Measurements from ENCODE around the gene SLX4IP.

SLX4IP gene

DNA sequence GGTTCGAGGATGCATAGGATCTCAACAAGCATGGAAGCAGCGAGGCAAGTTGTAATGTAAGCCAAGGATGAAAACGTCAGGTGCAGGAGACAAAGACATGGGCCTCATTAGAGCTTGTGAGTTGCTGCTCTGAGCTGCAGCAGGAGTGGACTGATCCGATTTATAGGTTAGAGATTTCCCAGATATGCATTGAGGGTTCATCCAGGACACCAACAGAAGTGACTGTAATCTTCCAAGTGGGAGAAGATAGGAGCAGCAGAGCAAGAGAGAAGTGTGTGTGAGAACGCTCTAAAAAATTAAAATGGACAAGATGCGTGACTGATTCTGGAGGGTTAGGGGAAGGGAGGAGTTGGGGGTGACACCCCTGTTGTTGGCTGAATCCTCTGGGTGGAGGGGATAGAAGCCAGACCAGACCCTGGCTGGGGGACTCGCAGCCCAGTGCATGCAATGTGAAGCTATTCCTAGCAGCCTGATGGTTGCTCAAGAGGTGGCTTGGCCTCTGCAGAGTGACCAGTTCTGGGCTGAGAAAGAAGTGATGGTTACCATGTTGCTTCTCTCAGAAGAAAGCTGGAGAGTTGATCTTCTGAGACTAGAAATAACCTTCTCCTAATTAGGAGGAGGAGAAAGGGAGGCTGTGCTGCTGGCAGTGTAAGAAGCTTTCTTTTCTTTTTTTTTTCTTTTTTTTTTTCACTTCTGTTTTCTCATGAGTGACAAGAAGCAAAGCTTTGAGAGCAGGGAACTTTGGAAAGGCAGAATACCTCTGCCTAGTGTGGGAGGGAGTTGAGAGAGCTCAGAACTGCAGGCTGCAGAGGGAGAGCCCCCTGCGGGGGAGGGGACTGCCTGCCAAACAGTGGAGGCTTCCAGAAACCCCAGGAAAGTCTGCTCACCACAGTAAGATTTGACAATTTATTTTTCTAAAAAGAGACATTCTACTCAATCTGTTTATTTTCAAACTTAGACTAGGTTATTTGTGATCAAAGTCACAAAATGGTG lies 116.9 kb downstream of the SLX4IP start:
- no peak for DNase-seq (ENCODE audit: low read depth)

DNA sequence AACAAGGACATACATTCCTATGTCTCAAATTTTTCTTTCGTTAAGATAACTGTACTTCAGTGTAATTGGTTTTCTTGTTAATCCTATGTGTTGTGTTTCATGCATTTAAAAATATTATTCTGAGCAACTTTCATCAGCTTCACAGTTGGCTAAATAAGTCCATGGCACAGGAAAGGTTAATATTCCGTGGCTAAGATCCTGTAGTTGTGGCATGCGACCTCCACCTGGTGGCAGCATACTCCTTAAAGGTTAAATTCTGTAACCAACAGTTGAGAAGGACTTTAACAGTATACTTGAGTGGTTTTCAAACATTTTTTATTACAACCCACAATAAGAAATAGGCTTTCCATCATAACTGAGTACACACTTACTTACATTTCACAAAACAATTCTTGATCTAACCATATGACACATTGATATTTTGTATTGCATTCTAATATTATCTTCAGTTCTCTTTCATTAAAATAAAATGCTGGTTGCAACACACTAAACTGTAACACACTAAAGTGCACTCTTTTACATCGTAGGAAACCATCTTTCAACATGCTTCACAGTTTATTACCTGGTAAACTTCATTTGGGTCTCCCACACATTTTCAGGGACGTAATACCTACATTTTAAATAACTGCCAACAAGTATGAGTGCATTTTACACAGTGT lies 118.3 kb downstream of the SLX4IP start:
- no peak for DNase-seq (ENCODE audit: low read depth)

DNA sequence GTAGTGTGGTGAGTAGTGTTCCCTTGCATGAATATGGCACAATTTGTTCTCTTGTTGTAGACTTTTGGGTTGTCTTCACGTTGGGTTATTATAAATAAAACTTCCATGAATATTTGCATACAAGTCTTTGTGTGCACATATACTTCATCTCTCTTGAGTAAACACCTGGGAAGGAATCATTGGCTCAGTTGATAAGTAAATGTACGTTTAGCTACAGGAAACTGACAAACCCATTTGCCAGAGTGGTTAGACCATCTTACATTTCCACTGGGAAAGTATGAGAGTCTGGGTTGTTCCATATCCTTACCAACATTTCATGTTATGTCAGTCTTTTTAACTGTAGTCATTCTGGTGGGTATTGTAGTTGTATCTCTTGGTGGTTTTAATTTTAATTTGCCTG lies 119.2 kb downstream of the SLX4IP start:
- no peak for DNase-seq (ENCODE audit: low read depth)

DNA sequence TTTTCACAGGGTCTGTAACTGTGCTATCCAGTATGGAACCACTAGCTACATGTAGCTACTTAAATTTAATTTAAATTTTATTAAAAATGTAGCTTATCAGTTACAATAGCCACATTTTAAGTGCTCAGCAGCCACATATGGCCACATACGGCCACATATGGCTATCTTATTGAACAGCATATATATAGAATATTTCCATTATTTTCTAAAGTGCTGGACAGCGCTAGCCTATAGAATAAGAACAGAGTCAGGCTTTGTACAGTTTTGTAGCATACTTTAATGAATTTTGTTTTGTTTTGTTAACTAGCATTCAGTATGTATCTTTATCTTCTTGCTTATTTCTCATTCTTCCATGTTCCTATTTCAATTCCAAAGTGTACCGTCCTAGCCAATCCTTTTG lies 120.3 kb downstream of the SLX4IP start:
- no peak for DNase-seq (ENCODE audit: low read depth)

DNA sequence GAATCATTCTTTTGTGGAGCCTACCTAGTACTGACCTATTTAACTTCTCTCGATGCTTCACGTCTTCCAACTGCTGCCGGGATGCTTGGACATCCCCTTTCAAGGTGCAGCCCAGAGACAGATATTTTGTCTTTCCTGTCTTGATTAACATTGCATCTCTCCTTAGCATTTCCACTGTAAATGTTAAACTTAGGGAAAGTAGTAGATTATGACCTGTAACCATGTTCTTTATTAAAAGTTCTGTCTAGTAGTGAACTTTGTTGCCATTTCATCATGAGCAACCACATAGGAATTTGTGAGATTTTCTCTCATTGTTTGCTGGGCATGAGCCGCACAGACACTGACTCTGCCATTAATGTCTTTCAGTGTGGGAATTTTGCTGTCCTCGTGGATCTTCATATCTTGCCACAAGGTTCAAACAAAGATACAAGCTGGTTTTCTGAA lies 120.8 kb downstream of the SLX4IP start:
- DNase-seq (ENCODE audit: low read depth) = no peak

DNA sequence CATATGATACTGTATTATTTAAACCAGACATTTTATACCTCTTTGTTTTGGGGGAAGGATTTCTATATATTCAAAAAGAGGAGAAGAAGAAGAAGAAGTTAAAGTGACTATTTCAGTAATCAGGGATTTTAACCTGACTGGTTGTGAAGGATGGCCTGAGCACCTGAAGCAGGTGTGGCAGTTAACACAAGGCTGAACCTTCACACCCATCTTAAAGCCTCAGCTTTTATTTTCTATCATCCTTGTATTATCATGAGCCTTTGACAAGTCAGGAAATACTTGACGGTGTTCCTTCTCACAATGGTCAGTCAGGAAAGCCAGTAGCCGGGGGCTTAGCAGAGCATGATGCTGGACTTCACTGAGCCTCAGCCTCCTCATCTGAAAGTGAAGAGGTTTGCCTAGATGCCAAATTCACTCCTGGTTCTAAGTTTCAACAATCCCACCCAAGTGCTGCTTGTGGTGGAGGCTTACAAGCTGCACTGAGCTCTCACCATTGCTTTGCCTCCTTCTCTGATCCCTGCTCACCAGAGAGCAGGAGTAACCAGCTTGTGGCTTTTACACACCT lies 121.5 kb downstream of the SLX4IP start:
- no peak for DNase-seq (ENCODE audit: low read depth)

DNA sequence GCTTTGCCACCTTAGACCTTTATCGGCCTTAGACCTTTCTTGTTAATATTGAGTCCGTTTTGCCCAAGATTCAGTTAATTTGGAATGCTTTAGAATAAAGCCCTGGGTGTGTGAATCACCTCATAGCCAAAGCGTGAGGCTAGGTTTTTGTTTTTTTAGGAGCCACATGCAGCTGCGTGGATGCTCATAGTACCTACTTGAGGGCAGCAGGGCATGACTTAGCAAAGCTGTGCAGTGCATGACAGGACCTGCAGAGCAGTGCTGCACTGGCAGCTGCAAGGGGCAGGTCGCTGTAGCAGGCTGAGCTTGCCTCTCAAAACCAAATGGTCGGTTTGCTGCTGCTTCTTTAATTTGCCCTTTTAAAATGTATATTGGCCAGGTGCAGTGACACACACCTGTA lies 122.6 kb downstream of the SLX4IP start:
- no peak for DNase-seq (ENCODE audit: low read depth)

DNA sequence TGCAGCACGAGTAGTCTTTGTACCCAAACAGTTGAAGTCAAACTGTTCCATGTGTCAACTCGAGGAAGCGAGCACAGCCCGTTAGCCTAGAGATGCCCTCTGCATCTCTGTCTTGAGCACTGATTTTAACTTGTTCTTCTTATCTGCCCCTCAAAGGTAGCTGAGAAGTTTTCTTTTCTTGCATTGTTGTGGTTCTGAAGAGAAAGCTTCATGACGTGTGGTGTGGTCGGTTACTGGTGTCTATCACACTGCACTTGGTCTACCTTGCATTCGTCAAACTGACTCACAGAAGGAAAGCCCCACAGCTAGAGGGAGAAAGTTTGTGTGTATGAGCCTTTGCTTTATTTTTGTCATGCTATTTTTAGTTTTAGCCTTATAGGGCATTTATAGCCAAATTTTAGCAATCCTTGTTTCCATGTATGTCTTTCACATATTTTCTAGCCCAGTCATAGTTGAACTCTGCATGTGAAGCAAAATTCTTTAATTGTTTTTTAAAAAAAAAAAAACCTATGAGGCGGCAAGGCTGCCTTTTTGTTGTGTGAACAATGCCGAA lies 123.6 kb downstream of the SLX4IP start:
- no peak for DNase-seq (ENCODE audit: low read depth)

DNA sequence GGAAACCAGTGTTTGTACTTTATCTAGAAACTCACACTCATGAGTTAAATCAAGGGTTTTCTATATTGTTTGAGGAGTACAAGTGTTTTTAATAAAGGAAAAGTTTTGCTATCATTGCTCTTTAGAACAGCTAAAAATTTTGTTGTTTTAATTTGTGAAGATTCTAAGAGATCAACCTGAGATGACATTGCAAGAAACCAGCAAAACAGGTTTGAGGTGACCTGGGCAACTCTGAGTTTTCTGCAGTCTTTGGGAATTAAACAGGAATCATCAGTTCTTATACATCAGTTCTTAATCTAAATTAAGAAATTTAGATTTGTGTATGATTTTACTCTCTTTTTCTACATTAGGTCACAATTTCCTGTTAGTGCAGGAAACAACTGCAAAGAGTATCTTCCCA lies 124.2 kb downstream of the SLX4IP start:
- DNase-seq (ENCODE audit: low read depth) = no peak

DNA sequence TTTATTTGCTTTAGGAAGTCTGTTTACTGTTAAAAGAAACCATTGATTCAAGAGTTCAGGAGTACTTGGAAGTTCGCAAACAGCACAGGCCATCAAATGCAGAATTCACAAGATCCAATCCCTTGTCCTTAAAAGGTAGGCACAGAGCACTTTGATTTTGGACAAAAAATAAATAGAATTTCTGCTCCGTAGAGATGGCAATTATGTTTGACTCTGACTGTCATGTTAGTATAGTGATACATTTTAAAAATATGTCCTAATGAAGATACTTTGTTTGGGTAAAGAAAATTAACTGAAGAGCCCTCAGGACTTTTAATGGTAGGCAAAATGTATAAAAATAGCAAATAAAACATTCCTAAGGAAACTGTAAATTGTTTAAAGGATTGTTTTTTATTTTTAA lies 125.6 kb downstream of the SLX4IP start:
- no peak for DNase-seq (ENCODE audit: low read depth)

DNA sequence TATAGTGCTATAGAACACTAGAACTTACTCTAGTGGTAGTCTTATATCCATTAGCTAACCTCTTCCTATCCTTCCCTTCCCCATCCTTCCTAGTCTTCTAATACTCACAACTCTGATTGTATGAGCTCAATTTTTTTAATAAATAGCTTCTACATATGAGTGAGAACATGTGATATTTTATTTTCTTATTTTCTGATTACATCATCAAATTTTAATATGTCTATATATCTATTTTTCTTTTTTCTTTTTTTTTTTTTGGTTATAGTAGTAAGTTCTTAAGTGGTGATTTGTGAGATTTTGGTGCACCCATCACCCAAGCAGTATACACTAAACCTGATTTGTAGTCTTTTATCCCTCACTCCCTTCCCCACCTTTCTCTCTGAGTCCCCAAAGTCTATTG lies 126.2 kb downstream of the SLX4IP start:
- no peak for DNase-seq (ENCODE audit: low read depth)

DNA sequence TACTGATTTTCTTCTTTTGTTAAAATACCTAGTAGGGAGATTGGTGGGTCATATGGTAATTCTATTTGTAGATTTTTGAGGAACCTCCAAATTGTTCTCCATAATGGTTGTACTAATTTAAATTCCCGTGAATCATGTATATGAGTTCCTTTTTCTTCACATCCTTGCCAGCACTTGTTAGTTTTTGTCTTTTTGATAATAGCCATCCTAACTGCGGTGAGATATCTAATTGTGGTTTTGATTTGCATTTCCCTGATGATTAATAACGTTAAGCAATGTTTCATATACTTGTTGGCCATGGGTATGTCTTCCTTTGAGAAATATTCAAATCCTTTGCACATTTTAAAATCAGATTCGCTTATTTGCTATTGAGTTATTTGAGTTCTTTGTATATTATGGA lies 127.8 kb downstream of the SLX4IP start:
- no peak for DNase-seq (ENCODE audit: low read depth)

DNA sequence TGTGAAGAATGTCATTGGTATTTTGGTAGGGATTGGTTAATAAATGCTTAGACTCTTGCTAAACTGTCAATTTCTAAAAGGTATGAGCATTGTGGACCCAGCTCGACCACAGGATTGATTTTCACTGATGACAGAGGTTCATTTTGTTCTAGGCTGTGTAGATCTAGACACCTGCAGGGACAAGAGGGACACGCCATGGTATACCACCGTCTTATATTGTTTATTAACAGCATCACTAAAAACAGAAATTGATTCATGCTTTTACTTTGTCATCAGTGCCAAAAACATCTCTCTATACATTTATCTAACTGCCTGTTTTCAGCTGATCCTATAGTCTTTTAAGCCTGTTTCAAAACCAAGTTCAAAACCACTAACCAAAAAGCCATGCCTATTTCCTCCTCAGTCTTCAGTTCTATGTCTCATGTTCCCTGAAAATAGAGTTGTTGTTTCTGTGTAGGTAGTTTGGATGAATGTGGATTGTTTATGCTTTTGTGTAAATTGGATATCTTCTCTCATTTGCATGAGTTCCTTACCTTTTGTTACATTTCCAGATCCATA lies 128.9 kb downstream of the SLX4IP start:
- DNase-seq (ENCODE audit: low read depth) = no peak

DNA sequence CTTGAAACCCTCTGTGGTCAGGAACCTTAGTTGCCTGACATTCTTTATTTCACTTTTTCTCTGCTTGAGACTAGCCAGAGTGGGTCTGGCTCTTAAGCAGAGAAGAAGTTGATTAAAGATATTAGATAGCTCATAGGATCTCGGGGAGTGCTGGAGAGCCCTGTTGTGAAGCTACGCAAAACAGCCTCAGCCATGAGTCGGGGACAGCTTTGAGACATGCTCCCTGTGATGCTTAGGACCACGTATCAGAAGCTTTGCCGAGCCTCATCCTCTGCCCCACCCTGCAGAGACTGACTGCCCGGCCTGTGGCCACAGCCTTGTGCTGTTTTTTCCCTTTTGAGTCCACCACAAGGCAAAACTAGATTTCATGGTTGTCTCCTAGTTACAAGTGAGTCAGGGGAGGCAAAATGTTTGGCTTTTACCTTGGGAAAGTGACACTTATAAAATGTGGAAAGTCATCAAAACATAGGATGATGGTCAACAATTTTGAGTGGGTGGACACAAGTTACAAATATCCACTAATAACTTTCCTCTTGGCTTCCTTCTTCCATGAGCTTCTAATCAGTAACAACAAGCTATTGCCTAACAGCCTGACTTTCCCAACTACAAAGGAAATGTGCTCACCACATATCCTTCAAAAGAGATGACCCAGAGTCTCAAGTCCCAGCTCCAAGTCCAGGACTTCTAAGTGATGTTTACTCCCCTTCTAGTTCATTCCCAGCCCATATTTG lies 130.3 kb downstream of the SLX4IP start:
- no peak for DNase-seq (ENCODE audit: low read depth)

DNA sequence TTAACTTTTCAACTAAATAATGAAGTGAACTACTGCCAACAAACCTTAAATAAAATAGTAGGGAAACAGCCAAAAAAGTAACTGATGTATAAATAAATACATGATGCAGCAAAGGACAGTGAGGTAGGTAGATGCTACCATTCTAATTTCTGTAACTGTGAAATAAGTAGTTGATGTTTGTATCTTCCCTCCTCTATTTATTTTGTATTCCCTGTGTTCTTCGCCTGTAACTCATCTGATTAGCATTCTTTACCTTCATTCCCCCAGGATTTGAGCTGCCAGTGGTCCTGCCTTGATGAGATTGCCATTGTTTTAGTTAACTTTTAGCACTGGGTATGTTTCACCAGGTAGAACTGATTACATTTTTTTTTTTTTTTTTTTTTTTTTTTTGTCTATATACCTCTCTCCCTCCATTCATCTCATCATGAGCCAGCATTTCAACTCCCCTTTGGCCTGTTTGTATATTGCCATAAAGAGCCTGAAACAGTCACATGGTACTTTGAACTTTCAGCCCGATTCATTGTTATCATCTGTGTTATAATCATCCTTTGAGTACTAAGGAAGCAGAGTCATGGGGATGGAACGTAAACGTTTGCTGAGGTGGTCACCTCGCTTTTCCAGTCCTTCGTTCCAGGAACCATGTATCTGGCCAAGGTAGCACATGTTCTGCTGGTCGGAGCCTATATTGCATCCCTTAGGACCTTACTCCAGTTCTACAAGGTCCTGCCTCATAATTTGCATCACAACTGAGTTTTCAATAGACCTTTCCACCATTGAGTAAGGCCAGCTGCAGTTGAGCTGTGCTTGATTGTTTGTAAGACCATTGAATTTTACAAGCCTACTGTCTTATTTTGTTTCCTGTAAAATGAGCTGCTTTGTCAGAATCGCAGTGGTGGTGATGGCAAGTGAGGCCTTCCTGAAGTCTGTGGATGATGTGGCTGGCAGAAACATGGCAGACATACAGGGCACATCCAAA lies 131.1 kb downstream of the SLX4IP start:
- no peak for DNase-seq (ENCODE audit: low read depth)

DNA sequence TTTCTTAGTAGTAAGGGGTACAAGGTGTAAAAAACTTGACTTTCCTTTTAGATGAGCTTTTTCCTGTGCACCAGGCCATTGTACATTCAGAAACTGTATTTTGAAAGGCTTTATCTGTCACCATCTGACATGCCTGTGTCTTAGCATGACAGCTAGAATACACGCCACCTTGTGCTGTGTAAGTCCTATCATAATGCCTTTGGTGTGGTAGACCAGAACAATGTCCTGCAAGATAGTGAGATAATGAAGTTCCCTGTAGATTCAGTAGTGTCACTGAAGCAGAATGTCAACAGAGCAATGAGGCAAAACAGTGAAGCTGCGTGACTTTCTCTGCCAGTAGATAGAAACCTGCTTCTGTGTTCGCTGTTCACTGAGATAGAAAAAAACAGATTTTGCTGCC lies 132.9 kb downstream of the SLX4IP start:
- no peak for DNase-seq (ENCODE audit: low read depth)

DNA sequence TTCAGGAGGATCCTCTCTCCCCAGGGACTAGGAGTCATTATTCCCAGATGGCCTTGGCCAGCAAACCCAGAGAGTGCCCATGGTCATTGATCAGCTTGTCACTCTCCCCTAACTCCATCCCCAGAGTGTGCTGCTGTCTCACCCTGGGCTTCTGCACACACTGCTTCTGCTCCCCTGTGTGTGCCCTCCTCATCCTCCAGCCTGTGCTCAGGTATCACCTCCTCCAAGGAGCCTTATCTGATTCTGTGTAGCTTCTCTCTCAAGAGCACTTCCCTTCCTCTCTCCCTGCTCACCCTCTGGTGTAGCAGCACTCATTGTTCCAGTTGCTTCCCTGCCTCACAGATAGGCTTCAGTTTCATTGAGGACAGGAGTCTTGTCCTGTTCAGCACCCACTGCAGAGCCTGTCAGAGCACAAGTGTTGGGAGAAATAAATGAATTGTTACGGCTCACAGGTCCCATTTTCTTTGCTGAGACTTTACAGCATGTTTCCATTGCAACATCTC lies 136.3 kb downstream of the SLX4IP start:
- DNase-seq (ENCODE audit: low read depth) = no peak

DNA sequence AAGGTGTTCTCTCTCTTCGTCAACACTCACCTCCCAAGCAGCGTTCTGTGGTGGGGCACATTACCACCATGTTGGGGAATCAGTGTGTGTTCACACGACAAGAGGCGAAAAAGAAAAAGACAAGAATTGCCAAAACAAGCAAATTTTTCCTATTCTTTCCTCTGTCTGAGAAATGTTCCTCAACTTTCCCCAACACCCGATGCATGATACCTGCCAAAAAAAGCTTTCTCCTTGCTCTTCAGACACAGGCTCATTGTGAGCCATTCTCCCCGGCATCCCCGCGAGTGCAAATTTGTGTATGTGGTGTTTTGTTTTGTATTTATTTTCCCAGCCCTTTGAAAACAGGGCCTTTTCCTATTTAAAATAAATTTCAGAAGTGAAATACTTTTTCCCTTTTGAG lies 137.7 kb downstream of the SLX4IP start:
- DNase-seq (ENCODE audit: low read depth) = no peak

DNA sequence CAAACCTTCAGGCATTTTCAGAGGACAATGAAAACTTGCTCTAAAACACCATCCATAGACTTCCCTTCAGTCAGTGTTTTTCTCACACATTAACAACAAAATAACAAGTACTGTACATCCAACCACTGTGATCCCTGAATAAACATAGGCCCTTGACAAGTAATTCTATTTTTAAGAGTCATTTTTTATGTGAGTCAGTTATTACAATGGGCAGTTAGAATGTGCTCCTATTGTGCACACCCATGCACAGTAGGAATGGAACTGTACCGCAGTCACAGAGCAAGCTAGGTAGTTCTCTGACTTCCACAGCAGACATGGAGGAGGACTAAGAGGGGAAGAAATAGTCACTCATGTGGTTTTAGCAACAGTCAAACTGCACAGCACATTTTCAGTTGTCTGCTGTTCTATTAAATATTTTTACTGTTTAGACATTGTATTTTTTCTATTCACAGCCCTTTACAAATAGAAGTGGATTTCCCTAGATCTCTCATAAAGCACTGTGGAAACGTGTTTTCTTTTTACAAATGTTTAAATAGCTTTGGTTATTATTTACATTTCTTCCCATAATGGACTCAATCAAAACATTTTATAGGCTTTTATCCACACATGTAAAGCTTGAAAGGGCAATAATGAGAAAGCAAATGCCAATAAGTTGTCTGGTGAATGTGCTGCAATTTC lies 138.3 kb downstream of the SLX4IP start:
- DNase-seq (ENCODE audit: low read depth) = no peak

DNA sequence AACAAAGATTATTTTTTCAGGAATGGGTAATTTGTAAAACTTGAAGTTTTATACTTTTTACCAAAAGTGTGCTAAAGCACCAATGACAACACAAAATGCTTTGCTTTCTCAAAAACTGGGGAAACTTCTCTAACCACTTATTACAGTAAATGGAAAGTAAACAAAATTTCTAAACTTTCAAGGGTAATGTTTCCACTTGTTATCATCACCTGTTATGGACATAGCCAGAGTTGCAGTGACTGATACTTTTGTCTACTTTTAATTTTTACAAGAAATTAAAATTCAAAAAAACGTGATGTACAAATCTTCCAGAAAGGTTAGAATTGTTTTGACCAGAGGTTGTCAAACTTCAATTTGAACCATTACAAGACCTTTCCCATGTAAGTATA lies 138.8 kb downstream of the SLX4IP start:
- DNase-seq (ENCODE audit: low read depth) = no peak
